GM19239 (cell line): ENCODE measurements around the gene CLTC.

Experiments
- DNase-seq: peaks from one replicate; pipeline ENCODE4 v3.0.0; 2011; ENCODE audit warnings: low spot score; ENCODE audit not compliant: insufficient read length
- FAIRE-seq: peaks from 2 replicates; lab custom pipeline; 2011; peaks lifted over from hg19 to GRCh38; lab: Jason Lieb, UNC

CLTC gene

DNA sequence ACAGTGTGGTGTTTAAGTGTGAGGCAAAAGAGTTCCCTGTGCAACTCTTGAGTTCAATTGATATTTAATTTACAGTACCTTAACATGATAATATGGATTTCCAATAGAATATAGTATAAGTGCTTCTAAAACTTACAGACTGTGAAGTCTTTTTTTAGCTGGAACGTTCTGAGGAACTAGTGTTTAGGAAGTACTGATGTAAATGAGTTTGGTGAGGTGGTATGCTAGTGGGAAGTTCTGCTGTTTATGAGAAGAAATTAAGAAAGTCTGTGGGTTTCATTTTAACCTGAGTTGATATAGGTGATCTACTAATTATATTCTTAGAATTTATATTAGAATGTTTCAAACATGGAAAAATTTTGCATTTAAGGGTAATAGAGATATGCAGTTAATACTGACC is 55.5 kb downstream of the CLTC start:
- DNase-seq (no peak), FAIRE-seq (no peak)

DNA sequence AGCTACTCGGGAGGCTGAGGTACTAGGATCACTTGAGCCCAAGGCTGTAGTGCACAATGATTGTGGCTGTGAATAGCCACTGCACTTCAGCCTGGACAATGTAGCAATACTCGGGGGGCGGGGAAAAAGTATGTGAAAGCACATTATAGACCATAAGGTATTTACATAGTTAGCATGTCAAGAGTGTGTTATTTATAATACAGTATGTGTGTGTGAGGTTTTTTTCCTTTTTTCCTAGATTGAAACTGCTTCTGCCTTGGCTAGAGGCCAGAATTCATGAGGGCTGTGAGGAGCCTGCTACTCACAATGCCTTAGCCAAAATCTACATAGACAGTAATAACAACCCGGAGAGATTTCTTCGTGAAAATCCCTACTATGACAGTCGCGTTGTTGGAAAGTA is 57.0 kb downstream of the CLTC start:
- FAIRE-seq (no peak), DNase-seq (no peak)

DNA sequence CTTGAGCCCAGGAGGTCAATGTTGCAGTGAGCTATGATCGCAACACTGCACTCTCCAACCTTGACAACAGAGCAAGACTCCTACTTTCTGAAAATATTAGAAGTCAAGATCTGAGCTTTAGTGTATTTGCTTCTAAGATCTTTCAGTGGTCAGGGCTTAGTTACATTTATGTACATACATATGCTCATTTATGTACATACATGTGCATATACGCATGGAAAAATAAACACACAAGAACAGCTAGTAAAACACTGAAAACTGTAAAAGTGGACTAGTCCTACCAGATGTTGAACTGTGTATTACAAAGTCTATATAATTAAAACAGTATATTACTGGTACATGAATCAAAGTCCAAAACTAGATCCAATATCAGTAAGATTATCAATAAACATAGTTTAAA is 59.2 kb downstream of the CLTC start:
- FAIRE-seq = no peak
- no peak for DNase-seq

DNA sequence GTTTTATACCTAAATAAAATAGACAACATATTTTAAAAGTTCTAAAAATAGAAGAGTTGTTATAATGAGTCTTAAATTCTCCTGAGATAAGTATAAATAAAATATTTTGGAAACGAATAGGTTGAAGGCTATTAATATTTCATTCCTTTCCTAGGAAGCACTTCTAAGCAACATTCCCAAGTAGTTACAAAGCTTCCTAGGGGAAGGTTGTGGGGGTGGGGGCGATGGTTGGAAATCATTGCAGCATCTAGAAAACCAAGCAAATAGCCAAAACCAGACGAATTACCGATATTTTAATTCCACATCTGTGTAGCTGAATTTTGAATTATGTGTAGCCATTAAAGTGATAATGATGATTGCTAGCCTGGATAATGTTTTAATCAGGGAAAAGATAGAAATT is 60.6 kb downstream of the CLTC start:
- FAIRE-seq (no peak), DNase-seq (no peak)

GRCh38 chr17:59683283-59683682 is 63.6 kb downstream of the CLTC start:
- FAIRE-seq (no peak), DNase-seq (no peak)

DNA sequence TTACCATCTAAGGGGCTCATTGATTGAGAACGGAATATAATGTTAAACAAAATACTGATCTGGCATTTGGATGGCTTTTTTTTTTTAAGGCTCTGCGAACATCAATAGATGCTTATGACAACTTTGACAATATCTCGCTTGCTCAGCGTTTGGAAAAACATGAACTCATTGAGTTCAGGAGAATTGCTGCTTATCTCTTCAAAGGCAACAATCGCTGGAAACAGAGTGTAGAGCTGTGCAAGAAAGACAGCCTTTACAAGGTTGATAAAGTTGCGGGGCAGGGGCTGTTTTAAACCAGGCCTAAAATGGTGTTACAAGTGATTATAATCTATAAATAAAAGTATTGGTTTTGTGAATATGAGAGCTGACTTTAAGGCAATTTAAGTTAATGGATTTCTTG is 65.3 kb downstream of the CLTC start:
- DNase-seq (no peak), FAIRE-seq (no peak)

DNA sequence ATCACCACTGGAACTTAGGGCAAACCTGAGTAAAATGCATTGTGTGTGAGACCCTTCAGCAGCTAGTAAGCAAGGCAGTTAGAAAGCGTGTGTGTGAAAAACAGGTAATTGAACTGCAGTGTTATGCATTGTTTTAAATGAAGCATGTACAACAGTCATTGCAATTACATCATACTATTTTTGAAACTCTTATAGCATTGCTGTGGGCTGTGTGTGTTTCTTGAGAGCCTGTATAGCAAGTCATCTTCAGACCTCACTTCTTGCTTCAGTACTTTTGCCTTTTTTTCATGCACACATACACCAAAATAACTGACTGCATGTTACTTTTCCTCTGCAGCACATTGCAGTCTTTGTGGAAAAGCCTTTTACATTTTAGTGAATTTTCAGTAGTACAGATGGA is 68.3 kb downstream of the CLTC start:
- FAIRE-seq (no peak), DNase-seq (no peak)

GRCh38 chr17:59688496-59688895 is 68.8 kb downstream of the CLTC start:
- FAIRE-seq (no peak), DNase-seq (no peak)

DNA sequence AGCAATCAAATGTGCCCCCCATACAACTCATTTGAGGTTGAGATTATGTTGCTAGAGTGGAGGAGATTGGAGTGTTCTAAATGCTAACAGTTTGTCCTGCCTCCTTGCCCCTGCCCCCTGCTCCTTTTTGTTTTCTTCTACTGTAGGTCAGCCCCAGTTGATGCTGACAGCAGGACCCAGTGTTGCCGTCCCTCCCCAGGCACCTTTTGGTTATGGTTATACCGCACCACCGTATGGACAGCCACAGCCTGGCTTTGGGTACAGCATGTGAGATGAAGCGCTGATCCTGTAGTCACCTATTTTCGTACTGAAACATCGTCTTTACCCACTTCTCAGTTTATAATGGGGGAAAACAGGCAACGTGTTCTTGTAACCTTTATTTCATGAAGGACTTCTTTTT is 73.9 kb downstream of the CLTC start:
- FAIRE-seq (no peak), DNase-seq (no peak)

- FAIRE-seq (no peak), DNase-seq (no peak)
Measured at GRCh38 chr17:59694344-59694743, 74.6 kb downstream of the CLTC start.

DNA sequence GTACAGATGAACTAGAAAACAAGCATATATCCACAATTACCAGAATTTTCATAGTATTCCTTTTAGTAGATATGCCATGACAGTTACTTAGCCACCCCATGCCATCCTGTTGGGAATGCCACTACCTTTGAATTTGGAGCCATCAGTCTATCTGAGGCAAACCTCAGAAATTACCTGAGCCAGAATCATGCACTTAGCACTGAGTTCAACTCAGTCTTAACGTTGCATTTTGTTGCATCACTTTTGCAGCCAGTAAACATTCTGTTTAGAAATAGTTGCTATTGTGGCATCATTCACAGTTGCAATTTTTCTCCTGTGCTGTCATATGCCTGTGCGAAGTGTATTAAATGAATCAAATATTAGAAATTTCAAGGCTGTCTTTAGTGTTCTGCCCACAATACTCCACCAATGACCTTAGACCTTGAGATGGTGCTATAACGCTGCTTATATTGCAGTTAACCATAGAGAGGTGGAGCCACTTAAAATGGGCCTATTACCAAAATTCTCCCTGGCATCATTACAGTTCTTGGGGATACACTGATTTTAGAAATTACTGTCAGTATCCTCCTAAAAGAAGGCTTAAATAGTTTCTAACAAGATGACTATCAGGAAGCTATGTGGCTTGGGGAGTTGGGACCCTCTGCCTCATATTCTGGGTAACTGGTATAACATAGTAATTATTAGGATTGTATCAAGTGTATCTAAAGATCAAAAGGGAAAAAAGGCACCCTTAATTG is 76.4 kb downstream of the CLTC start:
- no peak for FAIRE-seq

GRCh38 chr17:59696682-59697277 is 77.1 kb downstream of the CLTC start:
- peak; percentile 12 for DNase-seq
- peak; percentile 58 for FAIRE-seq

More for the DNA sequence above, 76.4 kb downstream of the CLTC start:
- DNase-seq = no peak

DNA sequence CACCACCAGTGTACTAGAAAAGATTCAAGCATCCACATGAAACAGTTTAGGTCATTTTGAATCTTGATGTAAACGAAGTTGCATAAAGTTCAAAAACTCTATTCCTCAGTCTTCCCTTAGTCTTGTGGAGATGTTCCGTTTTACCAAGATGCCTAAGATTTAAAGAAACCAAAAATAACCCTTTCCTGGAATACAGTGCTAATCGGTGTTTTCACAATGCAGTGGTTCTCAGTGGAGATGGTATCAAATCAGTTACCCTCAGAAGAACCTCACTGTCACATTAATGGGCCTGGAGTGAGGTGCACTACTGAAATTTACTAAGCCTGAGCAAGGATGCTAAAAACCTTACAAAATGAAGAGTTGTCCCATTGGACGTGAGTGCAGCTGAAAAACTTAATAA is 78.4 kb downstream of the CLTC start:
- no peak for FAIRE-seq
- DNase-seq = no peak

GRCh38 chr17:59699218-59699617 is 79.5 kb downstream of the CLTC start:
- FAIRE-seq (no peak), DNase-seq (no peak)

DNA sequence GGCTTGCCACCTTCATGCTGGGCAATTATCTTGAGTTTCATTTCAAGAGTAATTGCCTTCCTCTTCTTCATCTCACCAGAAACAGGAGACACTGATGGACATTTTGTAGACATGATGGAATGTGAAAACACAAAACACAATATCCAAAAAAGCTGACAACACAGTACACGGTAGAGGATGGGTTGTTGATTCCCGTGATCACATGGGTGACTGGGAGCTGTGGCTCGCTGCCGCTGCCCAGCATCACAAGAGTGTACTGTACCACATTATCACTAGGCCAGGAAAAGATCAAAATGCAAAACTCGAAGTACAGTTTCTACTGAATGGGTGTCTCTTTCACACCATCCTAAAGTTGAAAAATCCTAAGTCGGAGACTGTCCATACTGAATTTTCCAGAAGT is 80.1 kb downstream of the CLTC start:
- FAIRE-seq (no peak), DNase-seq (no peak)

DNA sequence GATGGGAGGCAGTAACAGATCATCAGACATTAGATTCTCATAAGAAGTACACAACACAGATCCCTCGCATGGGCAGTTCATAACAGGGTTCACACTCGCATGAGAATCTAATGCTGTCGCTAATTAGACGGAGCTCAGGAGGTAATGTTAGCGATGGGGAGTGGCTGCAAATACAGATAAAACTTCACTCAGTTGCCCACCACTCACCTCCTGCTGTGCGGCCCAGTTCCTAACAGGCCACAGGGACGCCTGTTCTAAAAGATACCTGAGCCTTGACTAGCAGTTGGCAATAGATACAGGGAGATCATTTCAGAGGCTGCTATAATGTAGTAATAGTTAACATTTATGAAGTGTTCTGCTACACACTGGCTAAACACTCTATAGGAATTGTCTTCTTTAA is 82.6 kb downstream of the CLTC start:
- DNase-seq (no peak), FAIRE-seq (no peak)

GRCh38 chr17:59707149-59707970 is 87.7 kb downstream of the CLTC start, which contains the start of the genes PTRH2 and VMP1:
Gene PTRH2, minus strand, starts transcription at chr17:59707430. Its CDS starts 9,452 bp downstream, at chr17:59697978.
Gene VMP1, plus strand, starts transcription at chr17:59707654. Its CDS starts 23,793 bp downstream, at chr17:59731447.
- DNase-seq (peak; percentile 90), FAIRE-seq (peak; percentile 98)

- FAIRE-seq (no peak), DNase-seq (no peak)
Measured at GRCh38 chr17:59707971-59708430, 88.3 kb downstream of the CLTC start.

- DNase-seq = no peak
- FAIRE-seq = no peak
Measured at GRCh38 chr17:59711936-59712335, 92.2 kb downstream of the CLTC start.

GRCh38 chr17:59712862-59713261 is 93.2 kb downstream of the CLTC start:
- no peak for FAIRE-seq
- DNase-seq = no peak

DNA sequence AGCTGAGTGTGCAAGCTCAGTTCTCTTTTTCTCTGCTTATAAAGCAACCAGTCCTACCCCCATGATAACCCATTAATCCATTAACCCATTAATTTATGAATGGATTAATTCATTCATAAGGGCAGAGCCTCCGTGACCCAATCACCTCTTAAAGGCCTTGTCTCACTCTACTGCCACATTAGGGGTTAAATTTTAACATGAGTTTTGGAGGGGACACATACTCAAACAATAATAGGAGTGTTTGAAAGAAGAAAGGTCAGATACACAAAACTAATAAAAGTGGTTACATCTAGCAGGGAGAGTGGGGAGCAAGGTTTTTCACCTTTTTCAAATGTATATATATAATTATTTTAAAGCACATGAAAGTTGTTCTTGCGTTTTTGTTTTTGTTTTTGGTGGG is 94.6 kb downstream of the CLTC start:
- FAIRE-seq (no peak), DNase-seq (no peak)
